HEK293 (cell line): ENCODE data around the gene PROSER1.

Source experiments
- CTCF ChIA-PET: fragments of 350-600 bp; formaldehyde crosslinking; extraction: SDS; loops from one replicate; lab custom pipeline; 2021; ENCODE audit warnings: antibody characterized with exemption; lab: Yijun Ruan, JAX
- POLR2A ChIA-PET: fragments of 300-600 bp; formaldehyde crosslinking; extraction: SDS; loops from one replicate; lab custom pipeline; 2020; ENCODE audit warnings: antibody characterized with exemption, inconsistent platforms; lab: Yijun Ruan, JAX
- H3K27ac ChIP-seq: fragments of 200-500 bp; sonication (Bioruptor generic); 2 replicates; pipeline ENCODE4 v1.5.1; 2014; ENCODE audit warnings: low read depth, low read length, control low read depth, inconsistent platforms; ENCODE audit errors: extremely low read depth
- H3K36me3 ChIP-seq, 2 experiments: fragments of 200-500 bp in 1 of 2; sonication (Bioruptor generic) in 1 of 2; 1 replicate in 1 of 2; 2 replicates in 1 of 2; pipeline ENCODE4 v1.5.1; 2014 to 2017; ENCODE audit warnings: inconsistent platforms in 2 of 2, low read length in 2 of 2; ENCODE audit not compliant: control insufficient read depth in 2 of 2, insufficient read depth in 1 of 2
- H3K4me1 ChIP-seq: fragments of 200-500 bp; sonication (Bioruptor generic); 2 replicates; pipeline ENCODE4 v1.5.1; 2014; ENCODE audit warnings: mild to moderate bottlenecking, low read length, inconsistent platforms; ENCODE audit not compliant: control insufficient read depth, insufficient read depth
- H3K4me3 ChIP-seq: 2 replicates; pipeline ENCODE4 v1.5.1; 2011; ENCODE audit warnings: low read depth, mild to moderate bottlenecking, control low read depth, low read length, moderate library complexity
- H3K9me3 ChIP-seq: fragments of 200-500 bp; sonication (Bioruptor generic); 2 replicates; pipeline ENCODE4 v1.5.1; 2014; ENCODE audit warnings: low read depth, low read length, inconsistent platforms; ENCODE audit not compliant: control insufficient read depth, insufficient read depth
- AEBP2 ChIP-seq: fragments of 450-650 bp; formaldehyde crosslinking; IDR thresholded peaks from 2 replicates; pipeline ENCODE4 v1.5.1; 2016; ENCODE audit warnings: missing biosample characterization, missing genetic modification characterization, borderline replicate concordance
- GLIS2 ChIP-seq: fragments of 450-650 bp; formaldehyde crosslinking; IDR thresholded peaks from 2 replicates; pipeline ENCODE4 v1.5.1; 2016; ENCODE audit warnings: missing biosample characterization, missing genetic modification characterization
- MZF1 ChIP-seq: fragments of 450-650 bp; formaldehyde crosslinking; IDR thresholded peaks from 2 replicates; pipeline ENCODE4 v1.5.1; 2017; ENCODE audit warnings: missing biosample characterization, missing genetic modification characterization, borderline replicate concordance
- OSR2 ChIP-seq: fragments of 450-650 bp; formaldehyde crosslinking; IDR thresholded peaks from 2 replicates; pipeline ENCODE4 v1.5.1; 2016; ENCODE audit warnings: missing biosample characterization, missing genetic modification characterization
- PRDM6 ChIP-seq: fragments of 450-650 bp; formaldehyde crosslinking; IDR thresholded peaks from 2 replicates; pipeline ENCODE4 v1.5.1; 2017; ENCODE audit warnings: missing biosample characterization, missing genetic modification characterization
- SETDB1 ChIP-seq: IDR thresholded peaks from one replicate; pipeline ENCODE4 v1.6.1; 2017; ENCODE audit warnings: mild to moderate bottlenecking, low read length, moderate library complexity, mixed read lengths; ENCODE audit not compliant: insufficient read length
- SP3 ChIP-seq: fragments of 450-650 bp; formaldehyde crosslinking; IDR thresholded peaks from 2 replicates; pipeline ENCODE4 v1.5.1; 2016; ENCODE audit warnings: missing biosample characterization, missing genetic modification characterization
- ZNF121 ChIP-seq: fragments of 450-650 bp; formaldehyde crosslinking; IDR thresholded peaks from 2 replicates; pipeline ENCODE4 v1.5.1; 2016; ENCODE audit warnings: missing biosample characterization, missing genetic modification characterization
- ZNF423 ChIP-seq: fragments of 450-650 bp; formaldehyde crosslinking; IDR thresholded peaks from 2 replicates; pipeline ENCODE4 v1.5.1; 2016; ENCODE audit warnings: missing biosample characterization, missing genetic modification characterization
- ZNF571 ChIP-seq: fragments of 450-650 bp; formaldehyde crosslinking; IDR thresholded peaks from 2 replicates; pipeline ENCODE4 v1.5.0; 2017; ENCODE audit warnings: missing biosample characterization, missing genetic modification characterization
- ZNF707 ChIP-seq: fragments of 450-650 bp; formaldehyde crosslinking; IDR thresholded peaks from 2 replicates; pipeline ENCODE4 v1.5.1; 2016; ENCODE audit warnings: missing biosample characterization, missing genetic modification characterization

PROSER1 gene

GRCh38 chr13:39032150-39032549 is 5.7 kb downstream of the PROSER1 start:
- Histone ChIP-seq H3K27ac (no peak overlapping the region), H3K36me3 (peaks cover 0 to 25% of the 10 kb centered on the region in 2 experiments; a peak in 1 of 3 replicates), H3K4me1 (peaks cover 3% of the 10 kb centered on the region; the same call in 1 of the 2 replicates), H3K9me3 (no peaks in the 10 kb centered on the region), H3K4me3 (no peak overlapping the region)
- CTCF ChIA-PET, result interaction anchor here (1.0 to 1.4 kb wide), 3 partner anchors 19 to 580 kb away, joined by 3 to 4 read pairs (median 3); no protein-coding TSS in a partner anchor
- POLR2A ChIA-PET, result interaction anchor here (0.7 kb wide), 1 partner anchor 122 kb away, joined by 6 read pairs; no protein-coding TSS in a partner anchor
- TF ChIP-seq MZF1 (tag by site-specific recombination) (peak; percentile 98; the same call in 1 of the 2 replicates), AEBP2 (no peak)

- POLR2A ChIA-PET, result no interaction called here
- H3K36me3 ChIP-seq, result peaks cover 23 to 84% of the 10 kb centered on the region in 2 experiments
- no peaks in the 10 kb centered on the region for H3K9me3 ChIP-seq
- H3K4me1 ChIP-seq, result no peaks in the 10 kb centered on the region
- no peak overlapping the region for H3K27ac ChIP-seq
- no peak for TF ChIP-seq ZNF571
- peak; percentile 28; the same call in 1 of the 2 replicates for TF ChIP-seq ZNF423 (tag by site-specific recombination)
- TF ChIP-seq GLIS2, result no peak
- no peak for TF ChIP-seq SETDB1
- no peak for TF ChIP-seq OSR2 (tag by site-specific recombination)
- peak; percentile 71 for TF ChIP-seq PRDM6 (tag by site-specific recombination)
- H3K4me3 ChIP-seq, result no peak overlapping the region
- CTCF ChIA-PET, result interaction anchor here (0.6 kb wide), 1 partner anchor 19 kb away, joined by 4 read pairs; no protein-coding TSS in a partner anchor
Observed at GRCh38 chr13:39025433-39025839, 12.5 kb downstream of the PROSER1 start.

- H3K9me3 ChIP-seq, result no peaks in the 10 kb centered on the region
- TF ChIP-seq ZNF707 (tag by site-specific recombination), result no peak
- no peak overlapping the region for H3K4me3 ChIP-seq
- H3K4me1 ChIP-seq, result no peaks in the 10 kb centered on the region
- peaks cover 36 to 80% of the 10 kb centered on the region in 2 experiments for H3K36me3 ChIP-seq
- ChIA-PET POLR2A (no interaction called here), CTCF (interaction anchor here (0.7 to 1.3 kb wide), 2 partner anchors 9 to 589 kb away, joined by 5 to 6 read pairs; no protein-coding TSS in a partner anchor)
- no peak overlapping the region for H3K27ac ChIP-seq
Observed at GRCh38 chr13:39023761-39024160, 14.1 kb downstream of the PROSER1 start.

GRCh38 chr13:39023316-39023715 is 14.6 kb downstream of the PROSER1 start:
- no peaks in the 10 kb centered on the region for H3K9me3 ChIP-seq
- H3K4me1 ChIP-seq, result no peaks in the 10 kb centered on the region
- peaks cover 41 to 77% of the 10 kb centered on the region in 2 experiments for H3K36me3 ChIP-seq
- no peak overlapping the region for H3K27ac ChIP-seq
- peak; percentile 34; the same call in 1 of the 2 replicates for TF ChIP-seq PRDM6 (tag by site-specific recombination)
- TF ChIP-seq ZNF121 (tag by site-specific recombination), result no peak
- TF ChIP-seq SP3, result no peak
- H3K4me3 ChIP-seq, result no peak overlapping the region
- ChIA-PET POLR2A (no interaction called here), CTCF (interaction anchor here (1.3 kb wide), 1 partner anchor 589 kb away, joined by 5 read pairs; no protein-coding TSS in a partner anchor)
